Fibroblast of skin of back (primary cell): ENCODE measurements around the gene C20orf96.
"Not testable (repeated sequence)": the region's sequence is repeated elsewhere in the genome, so short reads cannot be mapped to it uniquely, and the experiment has no call there.

Source experiments
- DNase-seq: peaks from one replicate; pipeline ENCODE4 v3.0.0-alpha.2; 2013

The C20orf96 gene

DNA sequence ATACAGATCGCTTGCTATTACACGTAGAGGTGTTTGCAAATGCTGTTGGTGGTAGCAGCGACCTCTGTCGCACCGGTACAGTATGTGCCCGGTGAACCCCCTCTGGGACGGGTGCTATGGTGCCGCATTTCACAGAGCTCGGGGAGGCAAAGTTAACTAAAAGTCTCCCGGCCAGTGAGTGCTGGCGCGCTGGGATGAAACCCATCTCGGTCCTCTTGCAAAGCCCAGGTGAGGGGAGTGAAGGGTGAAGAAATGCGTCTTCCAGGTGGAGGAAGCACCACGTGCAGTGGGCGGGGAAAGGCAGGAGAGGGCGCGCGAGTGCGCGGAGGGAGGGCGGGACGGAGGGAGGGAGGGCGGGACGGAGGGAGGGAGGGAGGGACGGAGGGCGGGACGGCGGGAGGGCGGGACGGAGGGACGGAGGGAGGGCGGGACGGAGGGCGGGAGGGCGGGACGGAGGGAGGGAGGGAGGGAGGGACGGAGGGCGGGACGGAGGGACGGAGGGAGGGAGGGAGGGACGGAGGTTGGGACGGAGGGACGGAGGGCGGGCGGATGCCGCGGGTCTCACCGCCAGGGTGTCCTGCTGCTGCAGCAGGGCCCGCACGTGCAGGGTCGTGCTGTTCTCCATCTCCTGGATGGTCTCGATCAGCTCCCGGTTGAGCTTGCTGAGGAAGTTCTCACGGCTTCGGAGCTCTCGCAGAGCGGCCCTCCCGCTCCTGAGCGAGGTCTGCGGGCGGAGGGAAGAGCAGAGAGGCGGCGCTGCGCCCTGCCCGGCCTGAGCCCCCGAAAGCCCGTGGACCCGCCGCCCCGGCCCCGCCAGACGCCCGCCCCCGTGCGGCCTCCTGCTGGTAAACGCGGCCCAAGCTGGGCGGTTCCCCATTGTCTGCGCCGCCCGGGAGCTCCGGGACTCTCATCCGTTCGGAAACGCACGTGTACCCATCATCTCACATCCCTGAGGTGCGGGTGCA lies 11.7 kb downstream of the C20orf96 start:
- no peak for DNase-seq

- DNase-seq, result no peak
Measured at GRCh38 chr20:278181-278580, 12.4 kb downstream of the C20orf96 start.

- DNase-seq, result no peak
Measured at GRCh38 chr20:277496-277781, 13.1 kb downstream of the C20orf96 start.

- DNase-seq, result no peak
Measured at GRCh38 chr20:276620-277495, 13.7 kb downstream of the C20orf96 start.

GRCh38 chr20:275791-276190 lies 14.8 kb downstream of the C20orf96 start:
- DNase-seq, result no peak

DNA sequence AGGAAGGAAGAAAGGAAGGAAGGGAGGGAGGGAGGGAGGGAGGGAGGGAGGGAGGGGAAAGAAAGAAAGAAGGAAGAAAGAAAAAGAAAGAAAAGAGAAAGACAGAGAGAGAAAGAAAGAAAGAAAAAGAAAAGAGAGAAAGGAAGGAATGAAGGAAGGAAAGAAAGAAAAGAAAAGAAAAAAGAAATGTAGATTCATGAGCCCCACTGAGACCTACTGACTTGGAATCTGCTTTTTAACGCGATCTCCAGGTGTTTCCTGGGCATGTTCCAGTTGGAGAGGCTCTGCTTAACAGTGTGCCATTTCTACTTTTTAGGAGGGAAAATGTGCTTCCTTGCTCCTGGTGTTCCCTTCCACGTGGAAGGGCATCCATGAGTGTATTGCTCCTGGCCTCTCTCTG lies 16.7 kb downstream of the C20orf96 start:
- DNase-seq, result no peak

- DNase-seq, result no peak
Measured at GRCh38 chr20:272718-273117, 17.8 kb downstream of the C20orf96 start.

- no peak for DNase-seq
Measured at GRCh38 chr20:271528-271927, 19.0 kb downstream of the C20orf96 start.

DNA sequence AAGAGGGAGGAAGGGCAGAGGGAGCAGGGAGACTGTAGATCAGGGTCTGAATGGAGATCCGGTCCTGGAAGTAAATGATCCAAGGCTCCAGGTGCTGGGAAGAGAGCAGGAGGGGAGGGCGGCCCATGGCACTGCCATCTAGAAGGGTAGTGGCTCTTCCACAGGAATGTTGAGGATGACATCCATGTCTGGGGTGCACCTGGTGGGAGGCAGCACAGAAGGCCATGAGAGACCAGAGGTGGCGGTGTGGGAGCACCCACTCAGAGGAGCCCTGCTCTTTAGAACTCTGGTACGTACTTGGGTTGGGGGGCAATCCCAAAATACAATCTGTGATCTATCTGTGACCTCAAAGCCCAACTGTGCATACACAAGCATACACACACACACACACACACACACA lies 19.5 kb downstream of the C20orf96 start:
- DNase-seq, result no peak

GRCh38 chr20:270517-270916 lies 20.0 kb downstream of the C20orf96 start:
- DNase-seq, result no peak

- DNase-seq, result peak; percentile 62
Measured at GRCh38 chr20:266596-267562, 23.7 kb downstream of the C20orf96 start.

DNA sequence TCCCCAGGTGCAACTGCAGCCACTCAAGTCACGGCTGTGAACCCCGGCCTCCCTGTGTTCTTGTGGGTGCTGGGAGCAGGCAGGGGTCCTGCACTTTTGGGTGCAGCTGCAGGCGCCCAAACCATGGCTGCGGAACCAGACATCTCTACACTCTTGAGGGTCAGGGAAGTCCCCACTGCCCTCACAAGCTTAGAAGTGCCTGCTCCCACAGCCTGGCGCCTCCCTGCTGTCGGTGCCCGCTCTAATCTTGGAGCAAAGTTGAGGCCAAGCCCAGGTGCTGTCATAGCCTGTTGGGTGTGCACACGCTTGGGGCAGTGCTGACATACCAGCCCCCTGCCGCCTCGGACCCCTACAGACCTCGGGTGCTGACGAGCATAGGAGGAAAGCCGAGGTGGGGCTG lies 26.8 kb downstream of the C20orf96 start:
- no peak for DNase-seq

DNA sequence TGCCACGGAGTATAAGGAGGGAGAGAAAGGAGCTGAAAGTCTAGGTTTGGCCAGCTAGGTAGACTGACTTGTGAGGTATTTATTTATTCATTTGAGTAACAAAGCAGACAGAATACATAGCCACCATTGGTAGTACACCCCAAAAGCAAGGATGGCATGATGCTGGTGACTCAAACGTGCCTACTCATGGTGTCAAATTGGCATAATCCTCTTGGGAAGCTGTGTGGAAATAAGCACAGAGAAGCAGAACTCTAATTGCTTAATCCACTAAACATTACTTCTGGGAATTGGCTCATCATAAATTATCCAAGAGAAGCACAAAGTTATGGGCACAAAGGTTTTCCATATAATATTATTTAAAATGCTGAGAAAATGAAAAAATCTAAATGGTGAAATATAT lies 30.6 kb downstream of the C20orf96 start:
- DNase-seq, result no peak

DNA sequence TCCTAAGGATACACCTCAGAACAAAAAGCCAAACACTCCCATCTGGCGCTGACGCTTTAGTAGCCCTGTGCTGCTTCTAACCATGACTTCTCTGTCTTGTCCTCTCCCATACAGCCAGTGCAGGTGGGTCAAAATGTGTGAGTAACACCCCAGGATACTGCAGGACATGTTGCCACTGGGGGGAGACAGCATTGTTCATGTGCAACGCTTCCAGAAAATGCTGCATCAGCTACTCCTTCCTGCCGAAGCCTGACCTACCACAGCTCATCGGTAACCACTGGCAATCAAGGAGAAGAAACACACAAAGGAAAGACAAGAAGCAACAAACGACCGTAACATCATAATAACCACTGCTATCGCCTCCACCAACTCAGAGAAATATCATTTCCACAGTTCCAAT lies 31.6 kb downstream of the C20orf96 start:
- peak; percentile 15 for DNase-seq

- no peak for DNase-seq
Measured at GRCh38 chr20:258269-258858, 32.2 kb downstream of the C20orf96 start.

DNA sequence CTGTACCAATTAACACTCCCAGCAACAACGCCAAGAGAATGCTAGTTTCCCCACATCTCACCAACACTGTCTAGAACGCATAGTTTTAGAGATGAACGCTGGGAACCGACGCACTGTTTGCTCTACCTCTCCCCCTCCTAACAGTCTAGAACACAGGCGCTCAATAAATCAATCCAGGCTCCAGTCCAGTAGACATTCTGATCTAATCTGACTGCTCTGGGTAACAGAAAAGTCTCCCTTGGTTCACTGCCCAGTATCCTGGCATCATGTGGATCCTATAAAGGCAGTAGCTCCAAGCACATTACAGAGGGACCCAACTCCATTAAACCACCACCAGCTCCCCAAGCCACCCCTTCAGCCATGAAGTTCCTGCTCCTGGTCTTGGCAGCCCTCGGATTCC lies 33.1 kb downstream of the C20orf96 start, which contains the start of gene DEFB132:
TSS of gene DEFB132 (plus strand) at position 306 of the 400 bp plus-strand sequence. CDS start at position 361, 55 bp downstream.
- DNase-seq, result no peak

- DNase-seq, result not testable (repeated sequence)
Measured at GRCh38 chr20:253447-253846, 37.1 kb downstream of the C20orf96 start.

DNA sequence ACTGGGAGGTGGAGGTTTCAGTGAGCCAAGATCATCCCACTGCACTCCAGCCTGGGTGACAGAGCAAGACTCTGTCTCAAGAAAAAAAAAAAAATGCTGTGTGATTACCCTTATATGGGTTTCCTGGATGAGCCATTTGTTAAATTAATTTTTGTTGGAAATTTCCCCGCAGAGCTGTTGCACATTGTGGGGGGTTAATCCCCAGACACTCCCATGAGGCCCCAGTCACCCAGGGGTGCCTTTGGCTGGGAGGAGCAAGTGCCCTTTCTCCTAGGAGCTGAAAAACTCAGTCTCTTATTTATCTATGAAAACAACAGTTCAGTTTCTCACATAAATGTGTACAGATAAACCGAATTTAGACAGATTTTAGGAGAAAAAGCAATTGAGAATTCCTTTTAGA lies 37.7 kb downstream of the C20orf96 start:
- no peak for DNase-seq

GRCh38 chr20:251354-251753 lies 39.2 kb downstream of the C20orf96 start:
- DNase-seq, result no peak

DNA sequence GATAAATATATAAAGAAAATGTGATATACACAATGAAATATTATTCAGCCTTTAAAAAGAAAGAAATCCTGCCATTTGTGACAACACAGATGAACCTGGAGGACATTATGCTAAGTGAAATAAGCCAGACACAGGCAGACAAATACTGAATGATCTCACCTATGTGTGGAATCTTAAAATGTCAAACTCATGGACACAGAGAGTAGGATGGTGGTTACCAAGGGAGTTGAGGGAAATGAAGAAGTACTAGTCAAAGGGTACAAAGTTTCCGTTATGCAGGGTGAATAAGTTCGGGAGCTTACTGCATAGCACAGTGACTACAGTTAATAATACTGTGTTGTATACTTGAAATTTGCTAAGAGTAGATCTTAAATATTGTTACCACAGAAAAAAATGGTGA lies 47.6 kb downstream of the C20orf96 start:
- DNase-seq, result no peak

DNA sequence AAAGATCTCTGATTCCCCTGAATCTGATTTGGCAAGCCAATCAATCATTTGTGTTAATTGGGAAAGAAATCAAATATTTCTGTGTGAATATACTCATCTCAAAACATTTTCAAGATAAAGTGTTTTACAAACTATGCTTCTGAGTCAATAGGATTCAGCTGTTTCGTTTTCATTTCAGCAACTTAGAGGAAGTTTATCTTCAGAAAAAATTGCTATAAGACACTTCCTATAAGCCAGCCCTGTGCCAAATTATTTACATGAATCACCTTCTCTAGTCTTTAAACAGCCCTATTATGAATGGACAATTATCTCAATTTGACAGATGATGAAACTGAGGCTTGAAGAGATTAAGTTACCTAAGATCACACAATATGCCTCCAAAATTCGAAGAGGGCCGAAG lies 52.6 kb downstream of the C20orf96 start:
- no peak for DNase-seq

GRCh38 chr20:237489-237888 lies 53.1 kb downstream of the C20orf96 start:
- no peak for DNase-seq
